ENCODE results near the gene HDLBP.
A peak's percentile ranks its signal among the peaks of the same experiment; 100 is the strongest.

Gene HDLBP

DNA sequence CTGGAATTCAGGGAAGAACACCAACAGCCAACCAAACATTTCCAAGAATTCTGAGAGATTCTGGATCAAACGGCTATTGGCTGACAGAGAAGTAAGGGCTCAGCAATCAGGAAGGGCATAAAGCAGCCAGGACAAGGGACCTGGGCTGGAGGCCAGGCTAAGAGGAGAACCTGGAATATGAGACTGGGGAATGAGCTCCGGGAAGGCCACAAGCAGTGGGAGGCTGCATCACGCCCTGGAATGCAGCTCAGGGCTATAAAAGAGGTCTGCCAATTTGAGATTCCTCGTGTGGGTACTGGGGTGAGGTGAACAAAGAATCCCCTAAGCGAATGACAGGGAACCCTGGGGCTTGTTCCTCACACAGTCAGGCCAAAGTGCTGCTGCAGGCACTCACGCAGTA, 66.6 kb downstream of the HDLBP start:
- no peak for DNase-seq

DNA sequence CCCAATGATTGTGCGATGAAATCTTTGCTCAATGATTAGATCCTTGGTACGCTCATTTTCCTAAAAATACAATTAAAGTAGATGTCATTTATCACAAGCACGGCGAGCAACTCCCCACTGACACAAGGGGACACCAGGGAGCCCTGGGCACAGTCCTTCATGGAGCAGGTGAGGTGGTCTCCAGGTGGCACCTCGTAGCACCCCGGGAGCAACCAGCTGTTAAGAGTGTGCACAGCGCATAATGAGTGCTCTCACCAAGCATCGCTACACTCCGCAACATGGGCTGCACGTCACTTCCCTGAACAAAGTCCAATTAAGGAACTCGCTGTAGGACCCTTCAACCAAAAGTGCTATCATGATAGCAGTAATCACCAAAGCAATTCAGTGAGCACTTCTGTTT, 67.2 kb downstream of the HDLBP start:
- DNase-seq, result no peak

DNA sequence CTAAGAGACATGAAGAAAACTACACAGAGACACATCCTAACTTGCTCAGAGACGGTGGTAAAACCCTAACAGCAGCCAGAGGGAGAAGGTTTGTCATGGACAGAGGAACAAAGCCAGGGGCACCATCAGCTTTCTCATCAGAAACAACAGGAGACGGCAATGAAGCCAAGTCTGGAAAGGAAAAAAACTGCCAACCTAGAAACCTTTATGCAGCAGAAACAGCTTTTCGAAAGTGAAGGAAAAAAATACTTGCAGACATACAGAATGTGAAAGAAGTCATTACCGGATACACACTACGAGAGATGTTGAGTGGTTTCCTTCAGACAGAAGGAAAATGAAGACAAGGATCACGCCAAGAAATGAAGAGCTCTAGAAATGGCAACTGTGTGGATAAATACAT, 71.1 kb downstream of the HDLBP start:
- DNase-seq, result no peak

DNA sequence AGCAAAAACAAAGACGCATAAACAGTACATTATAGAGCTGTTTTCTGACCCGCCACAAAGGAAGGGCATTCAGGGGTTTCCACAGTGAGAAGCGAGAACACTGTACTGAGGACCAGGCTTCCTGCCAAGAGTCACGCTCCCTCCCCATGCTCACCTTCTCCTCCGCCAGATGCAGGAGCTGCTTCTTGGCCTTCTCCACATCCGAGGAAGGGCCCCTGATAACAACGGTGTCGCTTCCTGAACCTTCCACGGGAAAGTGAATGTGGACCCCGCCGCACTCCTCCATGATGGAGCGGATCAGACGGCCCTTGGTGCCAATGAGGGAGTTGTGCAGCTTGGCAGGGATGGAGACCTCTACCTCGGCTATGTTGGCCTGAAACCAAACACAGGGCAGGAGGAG, 73.2 kb downstream of the HDLBP start:
- DNase-seq, result no peak

DNA sequence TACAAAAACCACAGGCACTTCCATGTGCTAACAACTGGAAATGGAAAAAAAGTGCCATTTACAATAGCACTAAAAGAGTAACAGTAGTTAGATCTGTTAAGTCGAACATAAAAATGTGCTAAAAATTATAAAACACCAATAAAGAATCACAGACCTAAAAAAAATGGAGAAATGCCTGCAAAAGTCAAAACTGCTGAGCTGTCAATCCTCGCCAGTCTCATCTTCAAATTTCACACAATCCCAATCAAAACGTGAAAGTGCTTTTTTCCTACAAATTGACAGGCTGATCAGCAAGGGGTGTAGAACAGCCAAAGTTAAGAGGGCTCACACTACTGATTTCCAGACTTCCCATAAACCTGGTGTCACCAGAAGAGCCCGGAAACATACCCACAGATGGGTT, 73.8 kb downstream of the HDLBP start:
- no peak for DNase-seq

DNA sequence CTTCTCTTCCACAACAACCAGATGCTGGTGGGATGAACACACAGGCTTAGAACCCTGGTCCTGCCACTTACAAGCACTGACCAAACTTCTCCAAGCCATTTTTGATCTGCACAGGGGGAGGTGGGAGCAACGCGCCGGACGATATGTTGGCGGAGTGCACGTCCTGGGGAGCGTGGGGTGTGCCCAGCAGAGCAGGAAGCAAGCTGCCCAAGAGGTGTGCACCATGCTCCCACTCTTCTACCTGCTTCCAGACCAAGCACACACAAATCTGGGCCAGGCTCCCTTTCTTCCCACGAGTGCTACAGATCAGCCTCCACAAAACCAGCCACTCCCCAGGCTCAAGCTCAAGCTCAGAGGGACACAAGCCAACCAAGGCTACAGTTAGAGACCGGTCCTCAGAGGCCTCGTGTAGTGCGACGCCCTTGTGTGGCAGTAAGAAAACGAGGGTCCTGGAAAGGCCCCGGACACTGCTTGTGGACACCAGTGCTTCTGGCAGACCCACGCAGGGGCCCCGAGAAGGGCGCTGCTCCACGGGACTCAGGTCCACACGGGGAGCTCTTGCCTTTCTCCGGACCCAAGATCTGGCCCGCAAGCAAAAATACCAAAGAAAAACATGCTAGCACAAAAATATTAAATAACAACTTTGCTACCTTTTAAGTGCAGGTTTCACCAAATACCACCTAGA, 75.0 kb downstream of the HDLBP start:
- no peak for DNase-seq

DNA sequence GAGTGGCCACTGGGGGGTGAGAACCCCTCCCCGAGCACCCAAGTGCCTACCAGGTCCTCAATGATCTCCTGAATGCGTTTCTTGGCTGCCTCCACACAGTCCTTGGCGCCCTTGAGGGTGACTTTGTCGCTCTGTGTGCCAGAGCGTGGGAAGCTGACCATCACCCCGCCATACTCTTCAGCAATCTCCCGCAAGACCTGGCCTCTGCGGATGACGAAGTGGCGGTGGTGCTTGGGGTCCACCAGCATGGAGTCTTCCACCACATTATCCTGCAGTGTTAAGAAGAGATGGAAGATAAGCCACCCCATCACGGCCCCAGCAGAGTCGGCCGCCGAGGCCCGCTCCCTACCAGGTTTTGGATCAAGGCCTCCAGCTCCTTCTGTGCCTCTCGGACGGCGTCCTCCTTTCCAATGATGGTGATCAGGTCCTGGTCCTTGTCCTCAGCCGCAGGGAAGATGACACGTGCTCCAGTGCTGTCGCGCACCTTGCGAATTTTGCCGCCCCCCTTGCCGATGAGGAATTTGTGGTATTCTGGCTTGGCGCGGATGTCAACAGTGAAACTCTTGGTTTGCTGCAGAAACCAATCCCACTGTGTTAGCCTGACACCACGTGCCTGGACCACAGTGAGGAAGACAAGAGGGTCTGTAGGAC, 75.8 kb downstream of the HDLBP start:
- no peak for DNase-seq

DNA sequence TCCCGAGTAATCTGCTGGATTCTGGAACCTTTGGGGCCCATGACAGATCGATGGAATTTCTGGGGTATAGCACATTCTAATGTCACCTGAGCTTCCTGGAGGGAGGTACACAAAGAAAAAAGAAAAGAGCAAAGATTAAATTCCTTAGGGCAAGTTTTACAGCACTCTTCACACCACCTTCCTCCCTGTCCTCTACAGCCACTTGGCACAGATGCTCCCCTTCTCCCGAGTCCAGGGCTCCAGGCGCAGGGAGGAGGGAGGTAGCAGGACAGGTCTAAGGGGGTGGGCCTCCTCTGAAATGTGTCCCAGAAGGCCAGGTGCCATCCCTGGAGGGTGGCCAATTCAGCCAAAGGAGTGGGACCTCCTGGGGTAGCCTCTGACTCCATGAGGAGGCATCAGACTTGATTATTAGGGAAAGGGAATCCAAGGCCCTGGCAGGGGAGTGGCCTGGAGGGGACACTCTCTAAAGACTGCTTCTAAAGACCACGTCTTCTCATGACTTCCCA, 76.7 kb downstream of the HDLBP start:
- no peak for DNase-seq

DNA sequence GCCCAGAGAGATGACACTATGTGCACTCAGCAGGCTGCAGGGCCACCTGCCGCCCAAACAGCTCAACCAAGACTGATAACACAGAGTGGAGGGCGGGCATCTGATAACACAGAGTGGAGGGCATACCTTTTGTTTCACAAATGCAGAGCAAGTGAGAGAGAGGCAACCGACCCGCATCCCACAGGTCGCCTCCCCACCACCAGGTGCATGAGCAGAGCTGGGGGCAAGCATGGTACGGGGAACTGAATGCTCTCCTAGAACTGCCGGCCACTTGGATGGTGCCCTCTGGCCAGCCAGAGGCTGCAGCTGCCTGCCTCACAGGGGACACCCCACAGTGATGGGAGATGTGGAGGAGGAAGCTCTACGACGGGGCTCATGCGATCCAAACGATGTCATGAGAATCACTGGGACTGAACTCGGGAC, 77.5 kb downstream of the HDLBP start:
- DNase-seq, result no peak

DNA sequence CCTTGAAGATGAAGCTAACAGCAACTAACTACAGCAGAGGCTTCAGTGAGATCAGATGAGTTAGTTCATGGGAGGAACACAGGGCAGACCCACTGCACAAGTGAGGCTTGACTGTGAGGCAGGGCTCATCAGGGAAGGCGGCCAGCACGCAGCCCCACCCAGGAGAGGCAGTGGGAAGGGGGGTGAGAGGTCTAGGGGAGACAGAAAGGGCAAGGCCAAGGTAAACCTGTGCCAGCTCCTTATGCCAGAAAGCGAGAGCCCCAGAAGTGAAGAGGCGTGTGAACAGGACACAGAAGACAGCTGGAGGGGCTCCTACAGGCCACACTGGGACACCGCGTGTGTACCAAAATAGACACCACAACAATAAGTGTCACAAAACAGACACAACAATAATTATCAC, 78.4 kb downstream of the HDLBP start:
- no peak for DNase-seq

DNA sequence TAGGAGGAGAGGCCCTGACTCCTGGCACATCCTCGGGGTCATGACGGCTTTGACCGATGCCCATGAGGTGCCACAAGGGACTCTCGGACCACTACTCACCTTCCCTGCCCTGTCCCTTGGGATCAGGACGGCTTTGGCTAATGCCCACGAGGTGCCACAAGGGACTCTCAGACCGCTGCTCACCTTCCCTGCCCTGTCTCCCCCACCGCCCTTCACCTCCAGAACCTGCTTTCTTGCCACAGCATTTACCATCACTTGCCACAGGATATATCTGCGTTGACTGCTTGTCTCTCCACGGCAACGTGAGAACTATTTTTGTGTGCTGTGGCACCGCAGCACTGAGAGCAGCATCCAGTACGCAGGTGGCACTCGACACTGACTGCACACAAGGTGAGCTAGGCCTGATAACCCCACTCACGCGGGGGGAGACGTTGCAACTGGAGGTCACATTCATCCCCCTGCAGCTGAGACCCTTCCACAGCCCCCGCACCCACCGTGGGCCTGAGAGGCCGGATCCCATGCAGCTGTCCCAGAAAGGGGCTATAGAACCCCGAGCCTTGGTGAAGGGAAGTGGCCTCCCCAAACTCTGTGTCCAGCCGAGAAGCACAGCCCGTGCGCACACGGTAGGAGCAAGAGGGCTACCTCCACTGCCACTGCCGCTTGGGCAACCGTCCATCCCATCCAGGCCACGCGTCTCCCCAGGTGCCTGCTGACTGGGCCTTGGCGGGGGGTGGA, 79.4 kb downstream of the HDLBP start:
- no peak for DNase-seq

DNA sequence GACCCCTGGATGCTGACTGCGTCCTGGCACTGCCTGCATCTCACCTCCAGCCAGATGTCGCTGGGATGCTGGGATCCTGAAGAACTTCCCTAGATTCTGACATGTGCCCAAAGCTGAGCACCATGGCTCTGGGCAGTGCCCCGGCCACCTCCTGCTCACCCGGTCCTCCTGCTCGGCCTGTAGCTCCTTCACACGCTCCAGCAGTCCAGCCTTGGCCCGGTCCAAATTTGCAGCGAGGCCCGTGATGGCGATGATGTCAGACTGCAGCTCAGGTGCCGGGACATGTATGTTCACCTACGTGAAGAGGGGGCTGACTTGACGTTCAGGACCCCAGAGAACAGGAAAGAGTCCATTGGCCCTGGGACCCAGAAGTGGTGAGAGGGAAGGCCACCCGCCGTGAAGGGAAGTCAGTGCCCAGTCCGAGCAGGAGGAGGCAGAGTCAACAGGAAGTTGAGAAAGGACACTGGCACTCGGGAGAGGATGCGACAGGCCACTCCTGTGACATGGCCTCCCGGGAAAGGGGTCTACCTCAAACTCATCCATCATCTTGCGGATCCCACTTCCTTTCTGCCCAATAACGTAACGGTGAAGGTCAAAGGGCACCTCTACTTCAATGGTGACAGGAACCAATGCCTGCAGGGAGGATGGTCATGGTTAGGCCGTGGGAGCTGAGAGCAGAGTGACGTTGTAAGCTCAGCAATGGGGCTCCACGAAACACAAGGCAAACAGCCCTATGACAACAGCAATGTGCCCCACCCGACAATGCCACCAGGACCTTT, 80.3 kb downstream of the HDLBP start:
- no peak for DNase-seq

DNA sequence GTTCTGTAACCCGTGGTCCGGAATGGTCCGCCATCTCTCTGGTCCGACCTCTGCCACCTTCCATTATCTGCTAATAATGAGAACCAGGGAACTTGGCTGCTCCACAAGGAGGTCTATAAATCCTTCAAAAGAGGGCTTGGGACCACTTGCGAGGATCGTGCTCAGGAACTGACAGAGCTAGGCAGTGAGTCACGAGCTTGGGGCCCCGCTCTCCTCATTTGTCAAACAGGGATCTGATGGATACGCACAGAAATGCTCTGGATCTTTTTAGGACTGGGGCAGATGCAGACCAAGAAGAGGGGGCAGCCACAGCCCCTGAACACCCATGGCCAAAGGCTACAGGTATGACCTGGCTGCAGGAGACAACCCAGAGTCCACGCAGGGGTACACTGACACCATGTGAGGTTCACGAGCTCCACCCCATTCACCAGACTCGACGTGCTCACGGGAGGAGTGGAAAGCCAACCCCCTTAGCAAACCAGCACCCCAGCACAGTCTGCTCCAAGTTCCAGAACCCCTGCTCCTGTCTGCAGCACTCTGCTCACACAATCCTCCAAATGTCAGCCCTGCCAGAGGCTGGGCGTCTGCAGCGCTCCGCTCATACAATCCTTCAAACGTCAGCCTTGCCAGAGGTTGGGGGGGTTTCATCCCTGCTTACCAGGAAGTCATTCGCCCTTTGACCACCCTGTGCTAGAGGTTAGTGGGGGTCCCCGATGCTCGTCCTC, 81.2 kb downstream of the HDLBP start:
- no peak for DNase-seq

DNA sequence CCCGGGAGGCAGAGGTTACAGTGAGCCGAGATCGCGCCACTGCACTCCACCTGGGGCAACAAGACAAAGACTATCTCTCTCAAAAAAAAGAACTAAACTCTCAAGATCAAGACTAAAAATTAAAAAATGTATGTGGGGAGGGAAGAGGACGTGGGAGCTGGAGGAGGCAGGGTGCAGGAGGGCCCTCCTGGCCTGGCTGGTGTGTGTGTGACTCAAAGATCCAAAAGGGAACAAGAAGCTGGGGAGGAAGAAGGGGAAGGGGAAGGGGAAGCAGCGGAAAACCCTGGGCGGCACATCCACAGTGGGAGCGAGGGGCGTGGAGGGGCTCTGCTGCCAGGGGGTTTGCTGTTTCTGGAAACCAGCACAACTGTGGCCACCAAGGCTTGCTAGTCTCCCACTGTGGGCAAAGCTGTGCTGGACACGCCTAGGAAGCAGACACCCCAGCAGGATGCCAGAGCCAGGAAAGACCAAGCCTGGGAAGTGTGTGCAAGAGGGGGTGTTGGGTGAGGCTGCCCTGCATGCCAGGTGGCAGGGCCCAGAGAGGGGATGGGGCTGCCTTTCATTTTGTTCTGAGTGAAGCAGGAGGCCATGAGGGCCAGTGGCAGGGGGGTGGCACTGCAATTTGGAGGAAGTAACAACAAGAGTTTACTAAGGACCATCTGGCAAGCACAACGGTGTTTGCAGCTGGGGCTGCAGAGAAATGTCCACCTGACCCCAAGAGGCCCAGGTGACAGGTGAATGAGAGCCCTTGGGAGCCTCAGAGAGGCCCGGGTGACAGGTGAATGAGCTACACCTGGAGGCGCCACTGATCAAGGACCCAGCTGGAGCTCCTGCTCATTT, 82.5 kb downstream of the HDLBP start:
- peak; percentile 48 for DNase-seq

DNA sequence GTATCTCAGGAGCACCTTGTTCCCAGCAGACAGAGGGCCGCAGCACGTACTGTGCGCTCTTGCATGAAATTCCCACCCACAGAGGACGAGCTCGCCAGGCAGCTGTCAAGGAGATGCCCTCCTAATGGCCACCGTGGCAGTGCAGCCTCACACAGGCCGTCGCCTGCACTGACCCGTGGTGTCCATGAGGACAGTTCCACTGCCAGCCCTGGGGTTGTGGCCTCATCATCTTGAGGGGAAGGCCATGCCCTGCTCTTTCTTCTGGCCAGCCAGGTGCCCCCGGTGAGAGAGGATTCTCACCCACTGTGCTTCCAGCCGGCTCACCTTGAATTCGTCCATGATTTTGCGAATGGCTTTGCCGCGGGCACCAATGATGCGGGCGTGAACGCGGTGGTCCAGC, 85.0 kb downstream of the HDLBP start:
- no peak for DNase-seq

DNA sequence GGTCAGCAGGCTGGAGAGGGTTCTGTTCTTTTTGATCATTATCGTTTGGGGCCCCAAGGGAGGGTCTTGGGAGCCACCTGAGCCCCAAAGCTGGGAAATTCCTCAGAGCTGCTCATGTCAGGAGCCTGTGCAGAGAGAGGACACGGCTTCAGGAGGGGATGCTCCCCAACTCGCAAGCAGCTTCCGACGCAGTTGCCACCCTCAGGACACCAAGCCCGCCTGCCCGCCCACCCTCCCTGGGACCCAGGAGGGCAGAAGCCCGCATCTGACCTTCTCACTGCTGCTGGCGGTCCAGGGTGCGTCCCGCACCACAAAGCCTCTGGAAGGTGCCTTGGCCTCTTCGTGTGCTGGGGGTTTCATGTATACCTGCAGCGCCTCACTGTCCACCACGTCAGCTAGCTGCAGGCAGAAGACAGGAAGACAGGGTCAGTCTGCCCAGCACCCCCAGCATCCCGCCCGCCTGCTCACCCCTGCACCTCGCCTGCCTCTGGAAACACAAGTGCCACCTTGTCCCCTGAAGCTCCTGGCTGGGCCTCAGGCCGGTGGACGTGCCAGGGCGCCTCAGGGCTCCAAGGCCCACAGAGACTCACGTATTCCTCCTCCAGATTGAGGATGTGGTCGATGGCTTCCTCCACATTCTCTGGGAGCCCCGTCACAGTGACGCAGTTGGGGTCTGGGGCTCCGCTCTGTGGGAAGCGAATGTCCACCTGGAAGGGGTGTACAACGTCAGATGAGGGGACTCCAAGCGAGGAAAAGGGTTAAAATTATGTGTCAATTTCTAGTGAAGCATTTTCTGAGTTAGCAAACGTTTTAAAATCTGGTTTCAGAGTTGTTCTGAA, 85.7 kb downstream of the HDLBP start:
- no peak for DNase-seq

DNA sequence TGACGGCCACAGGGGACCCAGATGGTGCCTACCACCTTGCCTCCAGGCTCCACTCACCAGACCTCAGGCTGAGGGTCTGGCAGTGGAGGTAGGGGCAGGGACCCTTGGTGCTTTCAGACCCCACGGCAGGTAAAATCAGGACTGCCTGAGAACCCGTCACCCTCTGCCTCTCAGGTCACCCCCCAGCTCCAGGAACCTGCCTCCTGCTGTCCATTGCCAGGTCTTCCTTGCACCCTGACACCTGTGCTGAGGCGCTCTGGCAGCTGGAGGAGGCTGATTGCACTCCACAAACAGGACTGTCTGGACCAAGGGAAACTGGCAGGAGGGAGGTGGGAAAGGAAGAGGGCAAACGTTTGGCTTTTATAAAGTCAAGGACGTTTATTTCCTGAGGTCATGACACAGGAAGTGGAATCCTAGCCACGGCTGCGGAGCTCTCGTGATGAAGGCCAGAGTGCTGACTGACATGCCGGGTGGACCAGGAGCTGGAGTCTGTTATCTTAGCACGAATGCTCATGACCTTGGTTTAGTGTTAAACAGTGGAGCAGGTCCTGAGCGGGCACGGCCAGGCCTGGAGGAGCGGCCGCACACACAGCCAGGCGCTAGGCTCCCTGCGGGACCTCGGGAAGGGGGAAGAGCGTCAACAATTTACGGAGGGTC, 86.5 kb downstream of the HDLBP start:
- DNase-seq, result no peak

DNA sequence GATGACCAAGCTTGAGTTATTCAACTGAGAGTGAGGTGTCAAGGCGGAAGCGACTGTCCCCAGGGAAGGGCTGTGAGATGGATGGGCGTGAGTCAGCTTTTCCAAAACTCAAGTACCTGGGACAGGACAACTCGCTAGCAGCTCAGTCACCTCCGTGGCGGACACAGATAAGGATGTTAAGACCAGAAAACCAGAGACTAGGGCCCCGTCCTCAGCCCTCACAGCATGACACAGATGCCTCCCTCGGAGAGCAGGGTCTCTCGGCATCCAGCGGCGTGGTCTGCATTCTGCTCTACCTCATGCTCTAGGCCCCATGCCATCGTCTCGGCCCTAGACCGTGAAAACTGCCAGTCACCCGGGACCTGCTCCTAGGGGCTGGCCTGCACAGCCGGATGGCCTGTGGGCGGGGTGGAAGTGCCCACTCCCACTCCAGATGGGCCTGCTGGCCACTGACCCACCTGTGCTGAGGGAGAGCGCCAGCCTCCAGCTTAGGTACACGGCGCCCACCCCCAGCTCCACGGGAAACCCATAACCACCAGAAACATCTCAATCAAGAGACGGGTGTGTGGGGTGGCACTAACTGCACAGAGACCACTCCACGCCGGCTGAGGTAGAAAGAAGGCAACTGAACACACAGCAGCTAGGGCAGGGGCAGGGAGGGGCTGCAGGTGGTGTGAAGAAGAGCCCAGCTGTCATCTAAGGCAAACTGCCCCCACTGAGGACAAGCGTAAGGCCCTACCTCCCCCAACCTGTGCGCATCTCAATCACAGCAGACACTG, 87.2 kb downstream of the HDLBP start:
- no peak for DNase-seq

DNA sequence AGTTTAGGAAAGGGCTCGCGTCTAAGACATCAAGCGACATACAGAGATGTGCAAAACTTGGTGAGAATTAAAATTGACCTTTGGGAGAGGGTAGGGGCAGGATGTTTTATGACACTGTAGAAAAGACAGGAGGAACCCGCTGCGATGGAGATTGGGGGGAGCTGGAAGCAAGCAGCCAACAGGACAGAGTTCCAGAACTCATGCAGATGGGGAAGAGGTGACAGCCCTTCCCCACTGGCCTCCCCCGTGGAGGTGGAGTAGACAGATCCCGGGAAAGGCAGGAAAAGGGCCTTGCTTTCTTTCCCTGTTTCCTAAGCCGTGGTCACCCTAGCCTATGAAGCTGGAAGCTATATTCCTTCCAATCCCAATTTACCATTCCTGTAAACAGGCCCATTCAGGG, 87.9 kb downstream of the HDLBP start:
- DNase-seq, result no peak

All from DMS79 treated with DMSO at 0.1 percent for 48 hours (cell line).